Hematopoietic multipotent progenitor cell (in vitro differentiated cells): Measurements from ENCODE around the gene BNIP1. TPM values are rescaled to one million over a fixed set of nuclear protein-coding genes. Genes with fewer than 3 reads are reported as not detected.

Experiments used
- DNase-seq, 3 donors: peaks; one replicate each; pipeline ENCODE4 v3.0.0-alpha.2; 2011 to 2015; ENCODE audit warnings: low read depth in 2 of 3, low spot score in 2 of 3
- total RNA-seq: library from RNA; depleted of rRNA; stranded (reverse); fragments of >200 nt; gene quantifications from one replicate; pipeline ENCODE4 v1.2.3, GENCODE V29; 2012

BNIP1 gene
- total RNA-seq, 1 donor = 8.6 TPM

DNA sequence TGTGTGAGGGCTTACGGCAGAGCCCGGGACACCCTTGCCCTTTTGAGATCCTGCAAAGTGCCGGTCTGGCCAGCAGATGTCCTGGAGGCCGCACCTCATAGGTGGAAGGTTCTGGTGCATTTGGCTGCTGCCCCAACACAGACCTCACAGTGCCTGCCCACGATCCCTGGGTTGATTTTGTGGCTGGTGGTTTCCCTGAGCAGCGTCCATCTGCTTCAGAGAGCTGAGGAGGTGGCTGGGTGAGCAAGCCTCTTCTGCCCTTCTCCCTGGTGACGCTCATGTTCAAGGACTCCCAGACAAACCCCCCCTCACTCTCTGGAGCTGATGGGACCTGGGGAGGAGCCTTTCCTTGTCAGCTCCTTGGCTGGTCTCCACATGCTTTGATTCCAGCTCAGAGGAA lies 18.9 kb downstream of the BNIP1 start:
- no peak for DNase-seq

DNA sequence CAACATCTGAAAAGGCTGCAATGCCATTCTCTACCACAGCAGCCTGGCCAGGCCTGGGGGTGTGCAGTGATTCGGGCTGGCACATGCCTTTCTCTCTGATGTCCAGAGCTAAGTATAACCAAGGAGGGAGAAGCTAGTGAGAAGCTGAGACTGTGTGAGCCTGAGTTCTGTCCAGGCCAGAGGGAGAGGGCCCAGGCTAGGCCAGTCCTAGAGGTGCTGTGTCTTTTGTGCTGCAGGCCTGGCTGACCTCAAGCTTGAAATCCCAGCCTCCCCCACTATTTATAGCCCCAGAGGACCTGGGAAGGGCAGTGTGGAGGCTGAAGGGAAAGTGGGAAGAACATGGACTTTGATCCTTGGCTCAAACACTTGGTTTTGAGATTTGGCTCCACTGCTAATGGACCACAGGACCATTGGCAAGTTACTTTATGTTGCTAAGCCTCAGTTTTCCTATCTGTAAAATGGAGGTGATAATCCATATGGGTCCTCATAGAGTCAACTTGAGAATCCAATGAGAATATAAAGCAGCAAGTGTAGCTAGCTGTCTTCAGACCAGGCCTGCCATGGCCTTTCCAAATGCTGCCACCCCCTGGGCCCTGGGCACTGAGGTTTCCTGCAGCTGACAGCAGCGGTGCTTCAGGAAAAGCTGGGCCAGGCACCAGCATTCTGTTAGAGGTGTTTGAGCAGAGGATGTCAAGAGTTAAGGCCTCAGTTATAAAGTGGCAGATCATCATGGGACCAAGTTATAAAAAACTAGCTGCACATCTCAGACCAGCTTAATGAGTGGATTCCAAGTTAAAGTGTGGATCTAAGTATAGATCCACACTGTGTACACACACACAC lies 21.1 kb downstream of the BNIP1 start:
- DNase-seq = no peak

DNA sequence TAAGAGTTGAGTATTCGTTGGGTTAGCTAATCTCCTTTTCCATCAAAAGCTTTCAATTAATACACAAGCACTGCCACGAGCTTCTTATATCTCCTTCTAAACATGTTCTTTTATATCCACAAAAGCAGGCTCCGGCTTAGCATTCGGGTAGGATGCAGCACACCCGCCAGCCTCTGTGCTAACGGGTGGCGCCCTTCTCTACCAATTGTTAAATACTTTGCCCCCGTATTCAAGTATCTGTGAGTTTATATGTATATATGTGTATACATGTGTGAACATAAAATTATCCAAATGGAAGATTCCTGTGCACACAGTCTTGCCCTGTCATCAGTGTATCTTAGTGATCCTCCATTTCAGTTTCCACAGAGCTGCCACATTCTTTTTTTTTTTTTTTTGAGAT lies 27.8 kb downstream of the BNIP1 start:
- no peak for DNase-seq

DNA sequence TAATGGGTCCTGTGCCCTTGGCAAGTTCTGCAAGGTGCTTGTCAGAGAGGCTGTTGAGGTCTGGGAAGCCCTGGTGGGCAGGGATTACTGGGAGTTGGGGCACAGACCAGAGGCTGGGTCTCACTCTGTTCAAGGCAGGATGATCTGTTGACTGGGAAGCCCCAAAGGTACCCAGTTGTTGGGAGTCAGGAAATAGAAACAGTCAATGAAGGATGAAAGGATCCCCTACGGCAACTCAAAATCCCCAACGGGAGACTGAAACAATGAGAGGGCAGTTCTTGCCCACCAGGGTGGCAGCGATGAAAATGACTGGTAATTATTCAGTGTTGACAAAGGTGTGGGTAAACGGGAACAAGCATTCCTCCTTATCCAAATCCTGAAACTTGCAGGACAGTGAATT lies 31.2 kb downstream of the BNIP1 start:
- DNase-seq = no peak

DNA sequence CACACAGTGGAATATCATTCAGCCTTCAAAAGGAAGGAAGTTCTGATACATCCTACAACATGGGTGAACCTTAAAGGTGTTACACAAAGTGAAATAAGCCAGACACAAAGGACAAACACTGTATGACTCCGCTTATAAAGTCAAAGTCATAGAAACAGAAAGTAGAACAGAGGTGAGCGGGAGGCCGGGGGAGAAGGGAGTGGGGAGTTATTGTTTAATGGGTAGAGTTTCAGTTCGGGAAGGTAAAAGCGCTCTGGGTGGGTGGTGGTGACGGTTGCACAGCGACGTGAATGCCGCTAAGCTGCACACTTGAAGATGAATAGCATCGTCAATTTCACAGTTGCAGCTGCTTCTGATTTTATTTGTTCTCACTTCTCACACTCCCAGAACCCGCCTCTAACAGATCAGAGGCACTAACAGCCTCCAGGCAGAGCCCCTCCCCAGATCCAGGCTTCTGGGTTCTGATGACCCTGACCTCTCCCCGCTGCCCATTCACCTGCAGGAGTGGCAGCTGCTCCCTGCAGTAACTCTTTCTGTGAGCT lies 34.1 kb downstream of the BNIP1 start:
- no peak for DNase-seq

DNA sequence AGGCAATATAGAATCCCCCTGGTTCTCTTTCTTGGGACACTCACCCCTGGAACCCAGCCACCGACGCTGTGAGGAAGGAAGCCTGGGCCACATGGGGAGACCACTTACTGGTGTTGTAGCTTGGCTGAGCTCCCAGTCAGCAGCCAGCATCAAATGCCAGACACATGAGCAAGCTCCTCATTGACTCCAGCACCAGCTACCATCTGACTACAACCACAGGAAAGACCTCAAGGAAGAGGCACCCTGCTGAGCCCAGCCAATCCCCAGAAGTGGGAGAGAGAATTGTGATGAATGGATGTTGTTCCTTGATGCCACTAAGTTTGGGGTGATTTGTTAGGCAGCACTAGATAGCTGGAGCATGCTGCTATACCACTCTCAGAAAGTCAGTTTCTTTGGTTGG lies 36.0 kb downstream of the BNIP1 start:
- no peak for DNase-seq

DNA sequence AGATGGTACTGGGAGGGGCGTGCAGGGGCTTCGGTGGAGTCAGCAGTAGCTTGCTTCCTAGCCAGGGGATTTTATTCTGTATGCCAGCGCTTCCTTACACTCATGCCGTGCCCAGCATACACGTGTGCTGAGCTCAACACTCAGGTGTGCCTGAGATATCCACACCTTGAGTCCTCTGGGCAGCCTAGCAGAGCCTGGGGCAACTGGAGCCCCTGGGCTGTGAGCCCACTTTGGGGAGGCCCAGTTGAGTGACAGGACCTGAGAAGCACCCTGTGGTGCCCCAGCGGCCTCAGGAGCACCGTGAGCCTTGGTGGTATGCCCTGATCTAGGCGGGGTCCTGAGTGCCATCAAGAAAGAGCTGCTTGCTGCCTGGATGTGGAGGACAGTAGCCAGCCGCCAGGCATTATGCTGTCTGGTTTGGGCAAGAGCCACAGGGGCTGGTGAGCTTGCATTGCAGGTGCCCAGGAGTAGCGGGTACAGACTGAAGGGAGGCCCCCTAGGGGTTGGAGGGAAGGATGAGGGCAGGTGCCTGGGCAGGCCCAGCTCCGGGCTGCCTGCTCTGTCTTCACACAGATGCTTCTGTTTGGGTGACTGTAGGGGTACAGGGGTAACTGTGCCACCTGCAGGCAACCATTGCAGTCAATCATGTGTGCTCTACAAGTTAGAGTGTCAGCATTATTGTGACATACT lies 42.9 kb downstream of the BNIP1 start:
- DNase-seq = peak in 2 of 3 donors; percentile 9 to 24

DNA sequence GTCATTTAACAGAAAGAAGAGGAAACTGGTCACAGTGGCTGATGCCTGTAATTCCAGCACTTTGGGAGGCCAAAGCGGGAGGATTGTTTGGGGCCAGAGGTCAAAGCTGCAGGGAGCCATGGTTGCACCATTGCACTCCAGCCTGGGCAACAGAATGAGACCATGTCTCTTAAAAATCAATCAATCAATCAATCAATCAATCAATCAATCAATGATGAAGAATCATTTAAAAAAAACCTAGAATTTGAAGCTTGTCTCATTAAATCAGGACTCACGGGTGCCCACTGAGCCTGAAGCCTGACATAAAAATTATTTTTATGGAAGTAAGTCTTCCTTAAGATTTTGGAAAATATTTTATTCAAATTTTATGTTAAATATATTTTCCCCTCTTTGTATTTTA lies 43.9 kb downstream of the BNIP1 start:
- DNase-seq = no peak

DNA sequence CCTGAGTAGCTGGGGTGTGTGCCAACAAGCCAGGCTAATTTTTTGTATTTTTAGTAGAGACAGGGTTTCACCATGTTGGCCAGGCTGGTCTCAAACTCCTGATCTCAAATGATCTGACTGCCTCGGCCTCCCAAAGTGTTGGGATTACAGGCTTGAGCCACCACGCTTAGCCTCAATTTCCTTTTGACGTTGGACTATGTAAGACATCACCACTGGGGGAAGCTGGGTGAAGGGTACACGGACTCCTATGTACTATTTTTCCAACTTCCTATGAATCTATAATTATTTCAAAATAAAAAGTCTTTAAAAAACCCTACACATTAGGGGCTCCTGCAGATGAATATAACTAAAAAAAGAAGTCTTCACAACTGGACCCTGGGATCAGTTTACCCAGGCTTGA lies 46.7 kb downstream of the BNIP1 start:
- DNase-seq = no peak

DNA sequence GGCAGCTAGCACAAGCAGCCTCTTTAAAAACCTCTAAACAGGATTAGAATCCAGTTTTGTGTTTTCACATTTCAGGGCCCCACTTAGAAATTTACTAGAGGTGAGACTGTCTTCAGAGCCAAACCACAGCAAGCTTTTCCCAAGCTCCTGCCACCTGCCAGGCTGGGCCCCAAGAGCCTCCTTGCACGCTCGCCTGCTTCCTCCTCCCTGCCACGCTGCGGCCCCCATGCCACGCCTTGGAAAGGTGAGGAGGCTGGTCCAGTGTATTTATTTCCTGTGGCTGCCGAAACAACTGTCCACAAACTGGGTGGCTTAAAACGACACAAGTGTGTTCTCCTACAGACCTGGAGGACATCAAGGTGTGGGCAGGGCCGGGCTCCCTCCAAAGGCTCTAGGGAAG lies 47.2 kb downstream of the BNIP1 start:
- DNase-seq = no peak

DNA sequence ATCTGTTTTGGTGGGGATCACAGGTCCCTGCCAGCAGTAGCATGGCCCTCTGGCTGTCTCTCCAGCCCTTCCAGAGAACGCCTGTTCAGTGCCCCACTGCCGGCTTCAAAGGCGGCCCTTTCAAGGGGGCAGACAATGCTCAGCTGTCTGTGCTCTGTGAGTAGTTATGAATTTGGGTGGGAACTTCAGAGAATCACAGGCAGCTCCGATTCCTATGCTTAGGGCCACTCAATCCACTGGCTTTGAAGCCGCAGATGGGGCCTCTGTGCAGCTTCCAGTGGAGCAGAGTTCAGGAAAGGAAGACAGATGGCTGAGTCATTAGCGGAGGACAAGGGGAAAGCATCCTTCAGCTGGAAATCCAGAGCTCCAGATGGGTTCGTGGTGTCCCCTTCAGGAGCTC lies 48.2 kb downstream of the BNIP1 start:
- no peak for DNase-seq

DNA sequence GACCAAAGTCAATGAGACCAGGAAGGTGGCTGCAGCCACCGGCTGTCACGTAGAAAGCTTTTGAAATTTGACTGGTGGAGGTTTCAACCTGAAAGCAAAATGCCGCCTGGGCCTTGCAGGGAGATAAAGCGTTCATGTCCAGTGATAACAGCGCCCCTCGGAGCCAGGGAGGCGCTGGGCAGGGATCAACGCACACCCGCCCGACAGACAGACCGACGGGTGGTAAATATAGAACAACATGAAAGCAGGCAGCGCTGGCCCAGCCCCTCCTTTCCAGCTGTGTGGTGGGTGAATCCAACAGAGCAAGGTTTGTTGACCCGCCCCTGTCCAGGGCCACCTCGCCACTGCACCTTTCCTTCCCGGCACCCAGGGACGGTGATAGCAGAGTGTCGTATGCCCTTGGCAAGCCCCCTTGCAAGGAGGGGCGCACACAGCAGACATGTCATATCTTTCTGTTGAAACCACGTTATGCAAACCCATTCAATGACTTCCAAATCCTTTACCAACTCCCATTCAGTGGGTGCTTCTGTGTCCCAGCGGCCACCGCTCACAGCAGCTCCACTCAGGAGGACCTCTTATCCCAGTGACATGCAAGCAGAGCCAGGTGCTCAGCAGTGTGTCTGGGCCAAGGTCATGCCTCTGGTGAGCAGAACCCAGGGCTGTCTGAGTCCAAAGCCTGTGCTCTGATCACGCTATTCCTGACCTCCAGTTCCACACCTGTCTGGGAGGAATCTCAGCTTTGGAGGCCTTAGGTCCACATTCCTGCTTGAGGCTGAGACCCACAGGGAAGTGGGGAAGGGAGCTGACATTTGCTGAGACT lies 52.0 kb downstream of the BNIP1 start:
- DNase-seq = no peak

DNA sequence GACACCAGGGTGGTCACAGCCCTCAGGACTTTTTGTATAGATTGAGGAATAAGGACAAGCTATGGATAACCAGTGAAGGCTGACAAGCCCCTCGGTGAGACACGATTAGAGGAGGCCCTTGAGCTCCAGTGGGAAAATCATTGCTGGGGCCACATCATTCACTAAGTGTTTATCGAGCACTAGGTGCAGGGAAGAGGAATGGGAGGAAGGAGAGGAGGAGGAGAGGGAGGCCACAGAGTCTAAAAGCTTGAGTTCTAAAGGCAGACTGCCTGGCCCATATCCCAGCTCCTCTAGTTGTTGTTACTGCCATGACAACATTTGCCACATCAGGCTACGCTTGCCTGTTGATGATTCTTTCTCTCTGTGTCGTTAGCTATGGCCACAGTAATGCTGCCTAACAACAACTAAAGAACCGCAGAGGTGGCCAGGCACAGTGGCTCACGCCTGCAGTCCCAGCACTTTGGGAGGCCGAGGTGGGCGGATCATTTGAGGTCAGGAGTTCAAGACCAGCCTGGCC lies 53.1 kb downstream of the BNIP1 start:
- no peak for DNase-seq

DNA sequence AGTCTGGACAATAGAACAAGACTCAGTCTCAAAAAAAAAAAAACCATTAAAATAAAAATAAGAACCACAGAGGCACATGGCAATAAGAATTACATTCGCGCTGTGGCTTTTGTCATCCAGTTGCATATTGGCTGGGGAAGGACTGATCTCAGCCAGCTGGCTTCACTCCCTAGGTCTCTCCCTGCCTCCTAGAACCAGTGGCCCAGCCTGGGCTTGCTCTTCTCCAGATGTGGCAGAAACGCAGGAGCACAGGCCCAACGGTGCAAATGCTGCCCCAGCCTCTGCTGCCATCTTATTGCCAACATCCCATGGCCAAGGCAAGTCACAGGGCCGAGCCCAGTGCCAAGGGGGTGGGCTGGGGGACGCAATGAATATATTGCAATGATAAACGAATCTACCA lies 53.7 kb downstream of the BNIP1 start:
- DNase-seq = no peak

DNA sequence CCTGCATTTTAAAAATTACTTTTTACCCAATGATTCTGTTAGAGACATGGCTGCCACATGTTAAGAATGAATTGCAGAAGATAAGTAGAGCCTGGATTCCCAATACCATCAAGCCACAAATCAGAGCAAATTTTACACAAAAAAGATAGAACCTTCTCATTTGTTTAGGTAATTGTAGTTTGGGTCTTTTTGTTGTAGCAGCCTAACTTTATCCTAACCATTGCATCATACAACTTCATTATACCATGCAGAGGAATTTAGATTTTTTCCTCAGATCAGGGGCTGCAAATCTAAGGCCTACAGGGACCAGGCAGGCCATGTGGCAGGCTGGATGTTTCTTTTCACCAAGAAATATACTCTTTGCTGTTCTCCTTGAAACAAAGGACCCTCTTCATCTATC lies 56.0 kb downstream of the BNIP1 start:
- DNase-seq = no peak

DNA sequence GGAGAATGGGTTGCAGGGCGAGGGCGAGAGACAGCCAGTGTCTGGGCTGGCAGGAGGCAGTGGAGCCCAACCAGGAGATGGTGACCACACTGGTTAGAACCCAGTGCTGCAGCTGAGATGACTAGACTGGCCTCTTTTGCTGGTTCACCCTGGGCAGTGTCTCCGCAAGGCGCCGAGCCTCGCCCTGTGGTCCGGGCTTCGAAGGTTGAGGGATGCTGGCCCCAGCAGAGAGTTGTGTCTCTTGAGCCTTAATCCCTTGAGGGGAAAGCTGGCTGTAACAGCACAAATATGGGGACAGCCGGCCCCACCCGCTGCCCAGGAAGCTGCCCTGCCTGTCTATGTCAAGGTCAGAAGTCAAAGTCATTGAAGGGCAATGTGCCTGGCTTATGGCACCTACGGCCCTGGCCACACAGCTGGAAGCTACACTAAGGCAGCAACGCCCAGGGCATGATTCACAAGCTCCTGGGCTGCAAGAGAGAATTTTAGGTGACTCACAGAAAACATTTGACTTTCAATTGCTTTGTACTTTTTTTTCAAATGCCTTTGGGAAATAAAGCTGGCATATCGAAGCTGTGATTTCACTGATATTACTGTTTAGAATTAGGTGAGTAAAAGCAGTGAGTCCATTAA lies 57.4 kb downstream of the BNIP1 start:
- no peak for DNase-seq

DNA sequence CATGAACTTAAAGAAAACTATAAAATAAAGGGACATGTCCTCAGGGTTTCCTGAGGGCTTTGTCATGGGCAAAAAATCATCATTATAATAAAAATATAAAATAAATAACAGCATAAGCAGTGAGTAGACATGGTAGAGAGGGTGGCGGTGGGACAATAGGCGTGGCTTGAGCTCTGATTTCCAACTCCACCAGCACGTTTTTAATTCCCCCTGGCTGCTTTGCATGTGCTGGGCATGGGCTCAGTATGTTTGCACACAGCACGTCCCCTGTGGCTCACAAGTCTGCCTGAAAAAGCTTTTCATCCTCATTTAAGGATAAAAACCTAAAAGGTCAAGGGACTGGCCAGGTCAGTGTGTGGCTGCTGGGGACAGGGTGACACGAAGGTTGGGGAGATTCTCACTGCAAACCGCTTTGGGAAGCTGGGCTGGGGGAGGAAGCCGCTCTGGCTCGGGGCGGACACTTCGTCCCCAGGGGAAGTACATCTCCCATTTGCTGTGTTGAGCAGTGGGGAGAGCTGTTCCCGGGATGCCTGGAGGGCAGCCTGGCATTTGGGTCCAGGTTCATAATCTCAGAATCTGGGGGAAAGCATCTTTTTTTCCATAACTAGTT lies 58.0 kb downstream of the BNIP1 start:
- DNase-seq = no peak

DNA sequence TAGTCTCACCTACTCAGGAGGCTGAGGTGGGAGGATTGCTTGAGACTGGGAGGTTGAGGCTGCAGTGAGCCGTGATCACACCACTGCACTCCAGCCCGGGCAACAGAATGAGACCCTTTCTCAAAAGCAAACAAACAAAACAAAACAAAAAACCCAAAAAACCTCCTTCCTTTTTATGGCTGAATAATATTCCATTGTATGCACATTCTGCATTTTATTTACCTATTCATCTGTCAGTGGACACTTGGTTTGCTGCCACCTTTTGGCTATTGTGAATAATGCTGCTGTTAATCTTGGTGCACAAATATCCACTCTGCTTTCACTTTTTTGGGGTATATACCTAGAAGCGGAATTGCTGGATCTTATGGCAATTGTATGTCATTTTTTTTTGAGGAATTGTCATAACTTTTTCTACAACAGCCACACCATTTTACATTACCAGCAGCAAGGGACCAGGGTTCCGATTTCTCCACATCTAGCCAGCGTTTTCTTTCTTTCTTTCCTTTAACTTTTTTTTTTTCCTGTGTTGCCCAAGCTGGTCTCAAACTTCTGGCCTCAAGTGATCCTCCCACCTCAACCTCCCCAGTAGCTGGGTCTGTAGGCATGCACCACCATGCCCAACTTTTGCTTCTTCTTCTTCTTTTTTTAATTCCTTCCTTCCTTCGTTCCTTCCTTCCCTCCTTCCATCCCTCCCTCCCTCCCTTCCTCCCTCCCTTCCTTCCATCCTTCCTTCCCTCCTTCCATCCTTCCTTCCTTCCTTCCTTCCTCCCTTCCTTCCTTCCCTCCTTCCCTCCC lies 60.1 kb downstream of the BNIP1 start:
- DNase-seq = peak in 2 of 3 donors; percentile 36 to 73

DNA sequence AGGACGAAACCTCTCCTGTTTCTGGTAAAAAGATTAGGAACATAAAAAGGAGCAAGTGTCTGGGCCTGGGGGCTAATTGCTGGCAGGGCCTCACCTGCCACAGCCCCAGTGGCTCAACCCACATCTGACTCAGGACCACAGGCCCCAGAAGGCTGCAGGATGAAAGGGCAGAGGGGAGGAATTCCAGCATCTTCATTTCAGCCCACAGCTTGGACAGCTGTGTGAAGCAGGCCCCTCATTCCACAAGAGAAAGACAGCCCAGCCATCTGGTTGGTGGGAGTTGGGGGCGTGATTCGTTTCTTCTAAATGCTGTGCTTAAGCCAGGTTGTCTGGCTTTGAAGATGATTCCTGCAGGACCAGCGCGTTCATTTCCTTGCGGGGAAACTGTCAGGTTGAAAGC lies 61.6 kb downstream of the BNIP1 start:
- DNase-seq = no peak
